ENCODE measurements around the gene PTPN14.

DNA sequence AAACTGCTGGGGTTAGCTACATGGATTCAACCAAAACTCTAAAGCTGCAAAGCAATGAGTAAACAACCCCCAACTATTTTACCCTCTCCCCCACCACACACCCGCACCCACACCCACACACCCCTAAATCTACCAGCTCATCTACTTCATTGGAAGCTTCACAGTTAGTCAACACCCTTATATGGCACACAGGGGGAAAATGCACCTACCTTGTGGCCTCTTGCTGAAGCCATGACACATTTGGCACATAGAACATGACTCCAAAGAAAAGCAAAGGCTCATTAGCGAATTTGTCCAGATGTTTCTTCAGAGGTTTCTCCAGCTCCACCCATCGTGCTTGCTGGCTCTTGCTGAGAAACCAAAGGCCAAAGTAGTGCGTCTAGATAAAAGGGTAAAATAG, 99.8 kb downstream of the PTPN14 start:
- TF ChIP-seq, protein P1, sequence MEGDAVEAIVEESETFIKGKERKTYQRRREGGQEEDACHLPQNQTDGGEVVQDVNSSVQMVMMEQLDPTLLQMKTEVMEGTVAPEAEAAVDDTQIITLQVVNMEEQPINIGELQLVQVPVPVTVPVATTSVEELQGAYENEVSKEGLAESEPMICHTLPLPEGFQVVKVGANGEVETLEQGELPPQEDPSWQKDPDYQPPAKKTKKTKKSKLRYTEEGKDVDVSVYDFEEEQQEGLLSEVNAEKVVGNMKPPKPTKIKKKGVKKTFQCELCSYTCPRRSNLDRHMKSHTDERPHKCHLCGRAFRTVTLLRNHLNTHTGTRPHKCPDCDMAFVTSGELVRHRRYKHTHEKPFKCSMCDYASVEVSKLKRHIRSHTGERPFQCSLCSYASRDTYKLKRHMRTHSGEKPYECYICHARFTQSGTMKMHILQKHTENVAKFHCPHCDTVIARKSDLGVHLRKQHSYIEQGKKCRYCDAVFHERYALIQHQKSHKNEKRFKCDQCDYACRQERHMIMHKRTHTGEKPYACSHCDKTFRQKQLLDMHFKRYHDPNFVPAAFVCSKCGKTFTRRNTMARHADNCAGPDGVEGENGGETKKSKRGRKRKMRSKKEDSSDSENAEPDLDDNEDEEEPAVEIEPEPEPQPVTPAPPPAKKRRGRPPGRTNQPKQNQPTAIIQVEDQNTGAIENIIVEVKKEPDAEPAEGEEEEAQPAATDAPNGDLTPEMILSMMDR (IDR thresholded peaks at IDR 0.05), result no peak
- TF ChIP-seq POLR2A (IDR thresholded peaks at IDR 0.05), result no peak
